ENCODE results near the gene TGFBR3. TPM values are rescaled to one million over a fixed set of nuclear protein-coding genes. Genes with fewer than 3 reads are reported as not detected.

TGFBR3 gene
- total and polyA plus RNA-seq, 9 donors = 92.4 to 442 (median 165) TPM

GRCh38 chr1:91787919-91788318, 98.0 kb downstream of the TGFBR3 start:
- WGBS, 3 donors = 76 to 87% (median 80%) methylated on average over 3 of the region's 3 CpGs
- H3K9me3 ChIP-seq = no peaks in the 10 kb centered on the region
- H3K27ac ChIP-seq = peak overlapping the region; percentile 43 to 82
- no peaks in the 10 kb centered on the region for H3K36me3 ChIP-seq
- no peak for DNase-seq
- TF ChIP-seq EP300 (IDR thresholded peaks at IDR 0.05) = no peak
- no peak for TF ChIP-seq POLR2A (IDR thresholded peaks at IDR 0.05)
- TF ChIP-seq CTCF (IDR thresholded peaks at IDR 0.05) = no peak
- H3K4me1 ChIP-seq (ENCODE audit: insufficient read depth) = peaks cover 25% of the 10 kb centered on the region
- no peak overlapping the region for H3K4me3 ChIP-seq
- no peaks in the 10 kb centered on the region for H3K27me3 ChIP-seq
- intact Hi-C loops (cut with DNase I) = no loop called here

GRCh38 chr1:91784616-91785015, 101.3 kb downstream of the TGFBR3 start:
- no peak for DNase-seq
- Histone ChIP-seq H3K36me3 (no peaks in the 10 kb centered on the region), H3K27ac (no peak overlapping the region), H3K27me3 (no peaks in the 10 kb centered on the region), H3K4me1 (ENCODE audit: insufficient read depth) (peaks cover 31% of the 10 kb centered on the region), H3K4me3 (no peak overlapping the region), H3K9me3 (no peaks in the 10 kb centered on the region)
- 93 to 97% (median 96%) methylated on average over 4 of the region's 4 CpGs for WGBS, 3 donors
- TF ChIP-seq EP300 (IDR thresholded peaks at IDR 0.05) (no peak), POLR2A (IDR thresholded peaks at IDR 0.05) (no peak), CTCF (IDR thresholded peaks at IDR 0.05) (no peak)
- intact Hi-C loops (cut with DNase I) = no loop called here

- no peak for TF ChIP-seq EP300 (IDR thresholded peaks at IDR 0.05)
- no peak overlapping the region for H3K27ac ChIP-seq
- DNase-seq = no peak
- H3K9me3 ChIP-seq = no peaks in the 10 kb centered on the region
- whole genome bisulfite sequencing, 3 donors = 94 to 99% (median 97%) methylated on average over 3 of the region's 3 CpGs
- no peaks in the 10 kb centered on the region for H3K27me3 ChIP-seq
- no peak overlapping the region for H3K4me3 ChIP-seq
- no peaks in the 10 kb centered on the region for H3K36me3 ChIP-seq
- peaks cover 31% of the 10 kb centered on the region for H3K4me1 ChIP-seq (ENCODE audit: insufficient read depth)
- intact Hi-C loops (cut with DNase I) = no loop called here
These were observed 101.8 kb downstream of the TGFBR3 start for GRCh38 chr1:91784191-91784590.

GRCh38 chr1:91783423-91784170, 102.4 kb downstream of the TGFBR3 start:
- TF ChIP-seq CTCF (IDR thresholded peaks at IDR 0.05) = no peak
- TF ChIP-seq EP300 (IDR thresholded peaks at IDR 0.05) = no peak
- no peak for TF ChIP-seq POLR2A (IDR thresholded peaks at IDR 0.05)
- Histone ChIP-seq H3K9me3 (no peaks in the 10 kb centered on the region), H3K4me3 (no peak overlapping the region), H3K36me3 (no peaks in the 10 kb centered on the region), H3K4me1 (ENCODE audit: insufficient read depth) (peaks cover 32% of the 10 kb centered on the region), H3K27me3 (no peaks in the 10 kb centered on the region), H3K27ac (peak overlapping the region in 1 of 2 donors; percentile 23)
- intact Hi-C loops (cut with DNase I) = no loop called here
- no peak for DNase-seq
- WGBS, 3 donors = 41 to 48% (median 47%) methylated on average over 7 of the region's 7 CpGs

- intact Hi-C loops (cut with DNase I) = no loop called here
These were observed 103.9 kb downstream of the TGFBR3 start for GRCh38 chr1:91781901-91782622.

More at GRCh38 chr1:91781901-91782622, 103.9 kb downstream of the TGFBR3 start:
- TF ChIP-seq CTCF (IDR thresholded peaks at IDR 0.05) (no peak), EP300 (IDR thresholded peaks at IDR 0.05) (no peak), POLR2A (IDR thresholded peaks at IDR 0.05) (no peak)
- Histone ChIP-seq H3K4me3 (no peak overlapping the region), H3K27ac (no peak overlapping the region), H3K27me3 (no peaks in the 10 kb centered on the region), H3K9me3 (no peaks in the 10 kb centered on the region), H3K36me3 (no peaks in the 10 kb centered on the region), H3K4me1 (ENCODE audit: insufficient read depth) (peaks cover 31% of the 10 kb centered on the region)
- WGBS, 3 donors = 41 to 54% (median 48%) methylated on average over 10 of the region's 10 CpGs
- no peak for DNase-seq
